Activated CD4-positive, alpha-beta T cell treated with anti-CD3 and anti-CD28 coated beads, Interleukin-2, Interleukin-6, amounts not matched to agents 100 ng/mL and 50 ng/mL, durations not matched to agents 16 hours and 8 hours (primary cell): ENCODE measurements around the gene PCSK9.

ENCODE experiments used
- DNase-seq: peaks from one replicate; pipeline ENCODE4 v3.0.0-alpha.2; 2020

Gene PCSK9

GRCh38 chr1:55044617-55045397, 5.5 kb downstream of the PCSK9 start:
- no peak for DNase-seq

- DNase-seq, result no peak
Observed at GRCh38 chr1:55045430-55045829, 6.1 kb downstream of the PCSK9 start.

- DNase-seq, result no peak
Observed at GRCh38 chr1:55046871-55047270, 7.5 kb downstream of the PCSK9 start.

- no peak for DNase-seq
Observed at GRCh38 chr1:55047611-55048010, 8.3 kb downstream of the PCSK9 start.

- DNase-seq, result no peak
Observed at GRCh38 chr1:55048453-55049270, 9.3 kb downstream of the PCSK9 start.

GRCh38 chr1:55049271-55049913, 10.0 kb downstream of the PCSK9 start:
- DNase-seq, result no peak

GRCh38 chr1:55049914-55050278, 10.5 kb downstream of the PCSK9 start:
- DNase-seq, result no peak

GRCh38 chr1:55050283-55050682, 10.9 kb downstream of the PCSK9 start:
- no peak for DNase-seq

- no peak for DNase-seq
Observed at GRCh38 chr1:55051169-55051568, 11.8 kb downstream of the PCSK9 start.

GRCh38 chr1:55051621-55052020, 12.3 kb downstream of the PCSK9 start:
- DNase-seq, result no peak

GRCh38 chr1:55052221-55053142, 13.1 kb downstream of the PCSK9 start:
- DNase-seq, result no peak

- DNase-seq, result no peak
Observed at GRCh38 chr1:55053265-55053954, 14.1 kb downstream of the PCSK9 start.

GRCh38 chr1:55054396-55054795, 15.0 kb downstream of the PCSK9 start:
- DNase-seq, result no peak

GRCh38 chr1:55055084-55055882, 15.9 kb downstream of the PCSK9 start:
- no peak for DNase-seq

GRCh38 chr1:55055951-55056631, 16.7 kb downstream of the PCSK9 start:
- DNase-seq, result no peak

GRCh38 chr1:55056632-55056992, 17.3 kb downstream of the PCSK9 start:
- DNase-seq, result no peak

GRCh38 chr1:55057270-55057955, 18.1 kb downstream of the PCSK9 start:
- no peak for DNase-seq

- DNase-seq, result no peak
Observed at GRCh38 chr1:55057956-55058298, 18.6 kb downstream of the PCSK9 start.

- no peak for DNase-seq
Observed at GRCh38 chr1:55059302-55060132, 20.2 kb downstream of the PCSK9 start.
